Mesenchymal stem cell (in vitro differentiated cells and primary cell): Measurements from ENCODE around the gene FAM222B.

Experiments used
- DNase-seq: peaks from one replicate; pipeline ENCODE4 v3.0.0-alpha.2; 2013
- H2AFZ ChIP-seq: one replicate; pipeline ENCODE4 v1.6.1; 2013; ENCODE audit warnings: low read depth, mild to moderate bottlenecking, control low read depth, inconsistent platforms, low read length, moderate library complexity
- H2AK5ac ChIP-seq: 2 replicates; pipeline ENCODE4 v1.6.1; 2013; ENCODE audit warnings: low read length, moderate library complexity, mild to moderate bottlenecking, inconsistent platforms; ENCODE audit not compliant: severe bottlenecking
- H2BK120ac ChIP-seq: one replicate; pipeline ENCODE4 v1.6.1; 2013; ENCODE audit warnings: low read depth, mild to moderate bottlenecking, inconsistent platforms, low read length, moderate library complexity
- H2BK12ac ChIP-seq, 2 experiments: one replicate each; pipeline ENCODE4 v1.6.1; 2013; ENCODE audit warnings: inconsistent platforms in 2 of 2, low read length in 2 of 2, mild to moderate bottlenecking in 2 of 2, moderate library complexity in 2 of 2, control low read depth in 1 of 2
- H2BK15ac ChIP-seq: one replicate; pipeline ENCODE4 v1.6.1; 2013; ENCODE audit warnings: mild to moderate bottlenecking, low read depth, inconsistent platforms; ENCODE audit not compliant: poor library complexity, severe bottlenecking
- H2BK5ac ChIP-seq: 2 replicates; pipeline ENCODE4 v1.6.1; 2013; ENCODE audit warnings: low read depth, mild to moderate bottlenecking, low read length, control low read depth, inconsistent platforms; ENCODE audit not compliant: poor library complexity, severe bottlenecking
- H3K14ac ChIP-seq, 2 experiments: one replicate each; pipeline ENCODE4 v1.6.1; 2013; ENCODE audit warnings: inconsistent platforms in 2 of 2, low read length in 2 of 2, control low read depth in 1 of 2, mild to moderate bottlenecking in 1 of 2, moderate library complexity in 1 of 2
- H3K18ac ChIP-seq, 2 experiments: one replicate each; pipeline ENCODE4 v1.6.1; 2013; ENCODE audit warnings: inconsistent platforms in 2 of 2, low read length in 2 of 2, control low read depth in 1 of 2, low read depth in 1 of 2, mild to moderate bottlenecking in 1 of 2
- H3K23ac ChIP-seq, 2 experiments: one replicate each; pipeline ENCODE4 v1.6.1; 2013; ENCODE audit warnings: inconsistent platforms in 2 of 2, low read length in 2 of 2, mild to moderate bottlenecking in 2 of 2, moderate library complexity in 2 of 2, control low read depth in 1 of 2
- H3K27ac ChIP-seq: 2 replicates; pipeline ENCODE4 v1.5.1; 2013; ENCODE audit warnings: mild to moderate bottlenecking, moderate library complexity, low read length, control low read depth, inconsistent platforms; ENCODE audit not compliant: poor library complexity, severe bottlenecking
- H3K27me3 ChIP-seq, 2 experiments: 2 replicates each; pipeline versions ENCODE4 v1.6.1 to v1.7.0; 2013; ENCODE audit warnings: low read length in 2 of 2, mild to moderate bottlenecking in 2 of 2, moderate library complexity in 2 of 2, control low read depth in 1 of 2, inconsistent platforms in 1 of 2; ENCODE audit not compliant: control insufficient read depth in 1 of 2, insufficient read depth in 1 of 2
- H3K36me3 ChIP-seq, 2 experiments: 2 replicates each; pipeline versions ENCODE4 v1.6.1 to v1.7.0; 2013; ENCODE audit warnings: low read length in 2 of 2, control low read depth in 1 of 2, inconsistent platforms in 1 of 2, low read depth in 1 of 2, mild to moderate bottlenecking in 1 of 2; ENCODE audit not compliant: insufficient read depth in 2 of 2, control insufficient read depth in 1 of 2
- H3K4ac ChIP-seq, 2 experiments: one replicate each; pipeline ENCODE4 v1.6.1; 2013; ENCODE audit warnings: inconsistent platforms in 2 of 2, low read length in 2 of 2, mild to moderate bottlenecking in 2 of 2, moderate library complexity in 2 of 2, control low read depth in 1 of 2, low read depth in 1 of 2
- H3K4me1 ChIP-seq: 2 replicates; pipeline ENCODE4 v1.6.1; 2013; ENCODE audit warnings: low read depth, low read length, control low read depth; ENCODE audit not compliant: control insufficient read depth, insufficient read depth
- H3K4me2 ChIP-seq: 2 replicates; pipeline ENCODE4 v1.6.1; 2013; ENCODE audit warnings: low read length, mild to moderate bottlenecking, inconsistent platforms; ENCODE audit not compliant: poor library complexity, severe bottlenecking
- H3K4me3 ChIP-seq, 2 experiments: 2 replicates each; pipeline versions ENCODE4 v1.5.1 to v1.7.0; 2013; ENCODE audit warnings: low read length in 2 of 2, mild to moderate bottlenecking in 2 of 2, control low read depth in 1 of 2, low read depth in 1 of 2; ENCODE audit not compliant: insufficient read depth in 1 of 2
- H3K79me1 ChIP-seq: replicated peaks from 2 replicates; pipeline ENCODE4 v1.6.1; 2013; ENCODE audit warnings: mild to moderate bottlenecking, control low read depth, low read length, inconsistent platforms; ENCODE audit not compliant: poor library complexity, severe bottlenecking
- H3K9ac ChIP-seq: 2 replicates; pipeline ENCODE4 v1.7.0; 2013; ENCODE audit warnings: mild to moderate bottlenecking, low read length, moderate library complexity
- H3K9me3 ChIP-seq: 2 replicates; pipeline ENCODE4 v1.7.0; 2013; ENCODE audit warnings: mild to moderate bottlenecking, low read length; ENCODE audit not compliant: control insufficient read depth
- H4K8ac ChIP-seq: one replicate; pipeline ENCODE4 v1.6.1; 2013; ENCODE audit warnings: inconsistent platforms, mild to moderate bottlenecking, low read length, moderate library complexity
- H4K91ac ChIP-seq: one replicate; pipeline ENCODE4 v1.6.1; 2013; ENCODE audit warnings: mild to moderate bottlenecking, low read length, inconsistent platforms
- WGBS: methylation state at CpG from one replicate; pipeline ENCODE4 v1.1.7; 2013; ENCODE audit warnings: mixed read lengths; 5-methylcytosine and 5-hydroxymethylcytosine counted together

FAM222B gene

GRCh38 chr17:28717578-28718332, 124.8 kb downstream of the FAM222B start, which contains the start of gene RAB34:
TSS of gene RAB34 (minus strand) at chr17:28717868. CDS start at chr17:28717266, 602 bp downstream.
- Histone ChIP-seq H3K4me3 (peak within 1 kb of the TSS; percentile 73 to 99), H3K4me1 (peaks cover 21% of the 10 kb centered on the region), H3K36me3 (peaks cover 41 to 48% of the 10 kb centered on the region in 2 experiments), H3K14ac (peak within 1 kb of the TSS in 1 of 2 experiments; percentile 93), H3K4ac (peak within 1 kb of the TSS; percentile 88 to 97), H2BK15ac (peak within 1 kb of the TSS; percentile 87), H4K91ac (peak within 1 kb of the TSS; percentile 88), H3K79me1 (peaks cover 10% of the 10 kb centered on the region), H3K9me3 (no peaks in the 10 kb centered on the region), H2AFZ (peak within 1 kb of the TSS; percentile 60), H4K8ac (peak within 1 kb of the TSS; percentile 93), H2AK5ac (peak within 1 kb of the TSS; percentile 78), H3K23ac (peak within 1 kb of the TSS; percentile 46 to 67), H3K18ac (peak within 1 kb of the TSS; percentile 96 to 98), H2BK5ac (peak within 1 kb of the TSS; percentile 99), H2BK12ac (peak within 1 kb of the TSS; percentile 85 to 90), H2BK120ac (peak within 1 kb of the TSS; percentile 65), H3K27ac (peak within 1 kb of the TSS; percentile 98), H3K4me2 (peak within 1 kb of the TSS; percentile 78), H3K9ac (peak within 1 kb of the TSS; percentile 95), H3K27me3 (no peaks in the 10 kb centered on the region)
- peak; percentile 94 for DNase-seq
- WGBS = 2% methylated on average over 48 of the region's 60 CpGs

- H3K79me1 ChIP-seq = peaks cover 11% of the 10 kb centered on the region
- H3K18ac ChIP-seq = peak overlapping the region; percentile 96
- H3K36me3 ChIP-seq = peaks cover 41 to 45% of the 10 kb centered on the region in 2 experiments
- H2BK12ac ChIP-seq = peak overlapping the region in 1 of 2 experiments; percentile 37
- peak overlapping the region; percentile 30 for H2AFZ ChIP-seq
- H4K8ac ChIP-seq = peak overlapping the region; percentile 52
- peak overlapping the region; percentile 95 for H3K9ac ChIP-seq
- H4K91ac ChIP-seq = peak overlapping the region; percentile 40
- H3K4me3 ChIP-seq = peak overlapping the region; percentile 73 to 99
- H3K4me1 ChIP-seq = peaks cover 21% of the 10 kb centered on the region
- H3K9me3 ChIP-seq = no peaks in the 10 kb centered on the region
- peak overlapping the region; percentile 78 for H3K27ac ChIP-seq
- WGBS = 1% methylated on average over 63 of the region's 63 CpGs
- DNase-seq = peak; percentile 62
- H2AK5ac ChIP-seq = peak overlapping the region; percentile 42
- peak overlapping the region; percentile 49 to 95 for H3K4ac ChIP-seq
- H3K4me2 ChIP-seq = peak overlapping the region; percentile 78
- peak overlapping the region; percentile 73 for H2BK15ac ChIP-seq
- no peaks in the 10 kb centered on the region for H3K27me3 ChIP-seq
- H3K23ac ChIP-seq = peak overlapping the region in 1 of 2 experiments; percentile 46
- peak overlapping the region; percentile 65 for H2BK120ac ChIP-seq
- H2BK5ac ChIP-seq = peak overlapping the region; percentile 85
- peak overlapping the region in 1 of 2 experiments; percentile 93 for H3K14ac ChIP-seq
Observed at GRCh38 chr17:28716740-28717577, 125.6 kb downstream of the FAM222B start.

- H2AK5ac ChIP-seq = no peak overlapping the region
- H4K91ac ChIP-seq = no peak overlapping the region
- H3K27me3 ChIP-seq = no peaks in the 10 kb centered on the region
- H2BK120ac ChIP-seq = no peak overlapping the region
- H3K4ac ChIP-seq = no peak overlapping the region
- H3K4me3 ChIP-seq = no peak overlapping the region
- H3K18ac ChIP-seq = no peak overlapping the region
- H2BK15ac ChIP-seq = no peak overlapping the region
- no peak overlapping the region for H3K4me2 ChIP-seq
- peaks cover 28% of the 10 kb centered on the region for H3K4me1 ChIP-seq
- no peak overlapping the region for H4K8ac ChIP-seq
- no peak overlapping the region for H3K9ac ChIP-seq
- H2BK5ac ChIP-seq = no peak overlapping the region
- H3K9me3 ChIP-seq = no peaks in the 10 kb centered on the region
- H3K36me3 ChIP-seq = peaks cover 34 to 38% of the 10 kb centered on the region in 2 experiments
- H3K27ac ChIP-seq = no peak overlapping the region
- no peak overlapping the region for H3K14ac ChIP-seq
- no peak overlapping the region for H2AFZ ChIP-seq
- H3K23ac ChIP-seq = no peak overlapping the region
- H3K79me1 ChIP-seq = peaks cover 11% of the 10 kb centered on the region
- DNase-seq = no peak
- 100% methylated on average over 1 of the region's 2 CpGs for WGBS
- no peak overlapping the region for H2BK12ac ChIP-seq
Observed at GRCh38 chr17:28715217-28715616, 127.4 kb downstream of the FAM222B start.

- no peak overlapping the region for H4K8ac ChIP-seq
- no peak overlapping the region for H3K18ac ChIP-seq
- no peak overlapping the region for H2AK5ac ChIP-seq
- WGBS = 94% methylated on average over 3 of the region's 3 CpGs
- no peak for DNase-seq
- H2BK120ac ChIP-seq = no peak overlapping the region
- H3K23ac ChIP-seq = no peak overlapping the region
- no peak overlapping the region for H3K4me3 ChIP-seq
- H3K4me1 ChIP-seq = peaks cover 30% of the 10 kb centered on the region
- no peak overlapping the region for H2BK15ac ChIP-seq
- no peak overlapping the region for H3K4me2 ChIP-seq
- H3K4ac ChIP-seq = no peak overlapping the region
- H2BK5ac ChIP-seq = no peak overlapping the region
- H3K79me1 ChIP-seq = peaks cover 16% of the 10 kb centered on the region
- H2BK12ac ChIP-seq = no peak overlapping the region
- peaks cover 34 to 42% of the 10 kb centered on the region in 2 experiments for H3K36me3 ChIP-seq
- no peak overlapping the region for H4K91ac ChIP-seq
- no peaks in the 10 kb centered on the region for H3K9me3 ChIP-seq
- no peak overlapping the region for H3K27ac ChIP-seq
- H3K27me3 ChIP-seq = no peaks in the 10 kb centered on the region
- H3K14ac ChIP-seq = no peak overlapping the region
- H2AFZ ChIP-seq = no peak overlapping the region
- no peak overlapping the region for H3K9ac ChIP-seq
Observed at GRCh38 chr17:28714281-28714680, 128.3 kb downstream of the FAM222B start.
